Umbilical cord (tissue), 2 donors: ENCODE measurements around the gene CDK6. TPM values are rescaled to one million over a fixed set of nuclear protein-coding genes. Genes with fewer than 3 reads are reported as not detected.

Experiments used
- DNase-seq: peaks from one replicate; pipeline ENCODE4 v3.0.0-alpha.2; 2015; ENCODE audit warnings: low spot score
- total RNA-seq: library from RNA; depleted of rRNA; stranded (reverse); fragments of >200 nt; gene quantifications from one replicate; pipeline ENCODE4 v1.2.3, GENCODE V29; 2014; ENCODE audit warnings: low replicate concordance; ENCODE audit not compliant: insufficient read depth

The CDK6 gene
- total RNA-seq, 1 donor from 2014 or later, result 118 TPM

DNA sequence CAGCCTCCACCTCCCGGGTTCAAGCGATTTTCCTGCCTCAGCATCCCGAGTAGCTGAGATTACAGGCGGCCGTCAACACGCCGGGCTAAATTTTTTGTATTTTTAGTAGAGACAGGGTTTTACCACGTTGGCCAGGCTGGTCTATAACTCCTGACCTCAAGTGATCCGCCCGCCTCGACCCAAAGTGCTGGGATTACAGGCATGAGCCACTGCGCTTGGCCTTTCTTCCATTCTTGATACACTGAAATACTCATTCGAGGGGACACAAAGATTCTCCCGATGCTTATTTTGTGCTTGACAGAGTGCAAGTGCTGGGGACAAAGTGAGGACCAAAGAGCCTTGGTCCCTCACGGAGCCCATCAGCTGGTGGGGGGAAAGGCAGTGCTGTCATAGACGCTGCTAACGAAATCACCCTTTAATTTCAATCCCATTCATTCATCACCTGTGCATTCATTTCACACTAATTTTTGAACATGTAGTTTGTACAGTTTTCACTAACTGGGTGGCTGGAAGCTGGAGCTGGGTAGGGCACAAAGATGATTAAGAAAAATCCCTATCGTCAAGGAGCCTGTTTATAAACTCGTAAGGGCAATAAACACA is 245.6 kb downstream of the CDK6 start:
- no peak for DNase-seq

DNA sequence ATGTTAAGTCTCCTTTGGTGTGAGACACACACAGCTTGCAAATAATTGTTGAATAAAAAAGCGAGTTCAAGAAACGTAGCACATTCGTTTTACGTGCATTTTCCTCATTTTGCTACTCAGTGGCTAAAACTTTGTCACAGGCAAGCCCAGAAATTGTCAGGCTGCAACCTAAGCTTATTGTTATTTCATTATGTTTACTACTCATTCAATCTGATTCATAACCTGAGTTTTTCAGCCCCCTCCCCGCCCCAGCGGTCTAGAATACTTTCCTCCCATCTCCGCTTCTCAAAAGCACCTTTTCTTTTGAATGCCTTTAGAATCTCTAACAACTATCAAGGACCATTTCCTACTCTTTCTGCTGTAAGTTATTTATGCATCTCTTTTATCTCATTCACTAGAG is 247.3 kb downstream of the CDK6 start:
- no peak for DNase-seq

DNA sequence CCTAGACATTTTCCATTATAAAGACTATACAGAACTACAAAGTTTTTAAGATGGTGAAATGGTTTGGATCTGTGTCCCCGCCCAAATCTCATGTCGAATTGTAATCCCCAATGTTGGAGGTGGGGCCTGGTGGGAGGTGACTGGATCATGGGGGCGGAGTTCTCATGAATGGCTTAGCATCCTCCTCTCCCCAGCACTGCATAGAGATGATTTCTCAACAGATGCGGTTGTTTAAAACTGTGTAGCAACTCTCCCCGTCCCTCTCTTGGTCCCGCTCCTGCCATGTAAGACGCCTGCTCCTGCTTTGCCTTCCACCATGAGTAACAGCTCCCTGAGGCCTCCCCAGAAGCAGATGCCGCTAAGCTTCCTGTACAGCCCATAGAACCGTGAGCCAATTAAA is 247.8 kb downstream of the CDK6 start:
- no peak for DNase-seq

DNA sequence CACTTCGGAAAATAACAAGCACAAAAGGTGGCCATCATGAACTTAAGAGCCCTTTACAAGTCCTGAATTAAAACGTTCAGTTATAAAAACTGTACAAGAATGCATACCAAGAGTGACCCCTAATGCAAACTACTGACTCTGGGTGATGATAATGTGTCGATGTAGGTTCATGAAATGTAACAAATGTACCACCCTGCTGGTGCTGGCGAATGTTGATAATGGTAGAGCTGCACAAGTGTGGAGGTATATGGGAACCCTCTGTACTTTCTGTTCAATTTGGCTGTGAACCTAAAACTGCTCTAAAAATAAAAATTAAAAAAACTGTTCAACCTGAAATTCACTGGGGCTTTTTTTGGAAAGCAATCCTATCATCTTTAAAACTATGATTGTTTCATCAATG is 249.5 kb downstream of the CDK6 start:
- DNase-seq, result no peak

DNA sequence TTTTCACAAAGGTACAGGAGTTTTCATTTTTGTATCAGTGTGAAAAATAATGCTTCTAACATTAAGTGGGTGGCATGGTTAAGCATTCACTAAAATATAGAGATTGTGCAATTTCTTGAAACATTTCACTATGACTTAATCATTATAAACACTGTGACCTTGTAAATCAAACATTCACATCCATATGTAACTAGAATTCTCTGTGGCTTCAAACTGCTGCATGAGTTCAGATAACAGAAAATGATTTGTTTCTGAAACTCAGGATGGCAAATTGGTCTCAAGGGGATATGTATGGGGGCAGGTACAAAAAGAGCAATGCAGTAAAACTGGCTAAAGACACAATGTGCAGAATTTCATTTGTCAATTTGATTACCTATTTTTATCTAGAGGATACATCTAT is 250.0 kb downstream of the CDK6 start:
- no peak for DNase-seq

DNA sequence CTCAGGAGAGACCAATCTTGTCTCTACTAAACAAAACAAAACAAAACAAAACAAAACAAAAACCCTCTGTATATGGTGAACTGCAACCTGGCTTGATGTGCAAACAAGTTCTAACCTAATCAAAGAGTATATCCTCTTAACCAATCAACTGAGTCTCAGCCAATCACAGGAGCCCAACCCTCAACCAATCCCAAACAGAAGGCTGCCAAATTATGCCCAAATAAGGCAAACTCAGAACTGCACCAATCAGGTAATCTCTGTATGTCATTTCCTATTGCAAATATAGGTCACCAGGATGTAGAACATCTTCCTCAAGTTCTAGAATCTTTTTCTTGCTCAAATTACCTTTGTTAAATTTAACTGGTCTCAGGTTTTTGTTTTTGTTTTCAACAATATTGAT is 251.4 kb downstream of the CDK6 start:
- DNase-seq, result no peak

DNA sequence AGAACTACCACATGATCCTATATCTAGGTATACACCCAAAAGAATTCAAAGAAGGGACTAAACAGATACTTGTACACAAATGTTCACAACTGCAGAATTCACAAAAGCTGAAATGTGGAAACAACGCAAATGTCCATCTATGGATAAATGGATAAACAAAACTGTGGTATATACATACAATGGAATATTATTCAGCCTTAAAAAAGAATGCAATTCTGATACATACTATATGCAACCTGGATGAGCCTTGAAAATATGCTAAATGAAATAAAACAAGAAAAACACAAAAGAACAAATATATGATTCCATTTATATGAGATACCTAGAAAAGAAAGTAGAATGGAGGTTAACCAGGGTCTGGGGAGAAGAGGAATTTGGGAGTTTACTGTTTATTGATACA is 253.4 kb downstream of the CDK6 start:
- DNase-seq, result no peak

DNA sequence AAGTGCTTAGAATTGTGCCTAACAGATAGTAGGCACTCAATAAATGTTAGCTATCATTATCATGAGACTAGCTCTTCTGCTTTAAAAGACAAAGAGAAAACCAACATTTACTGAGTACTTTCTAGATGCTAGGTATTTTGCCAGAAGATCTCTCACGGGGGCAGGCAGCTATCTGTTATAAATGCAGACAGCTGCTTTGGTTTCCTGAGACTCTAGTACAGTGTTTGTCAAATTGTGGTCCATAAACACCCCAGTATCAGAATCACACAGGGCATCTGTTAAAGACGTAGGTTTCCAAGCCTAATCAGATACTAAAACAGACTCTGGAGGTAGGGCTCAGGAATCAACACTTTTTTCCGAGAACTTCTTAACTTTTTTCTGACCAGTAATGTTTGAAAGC is 260.1 kb downstream of the CDK6 start:
- DNase-seq, result no peak

DNA sequence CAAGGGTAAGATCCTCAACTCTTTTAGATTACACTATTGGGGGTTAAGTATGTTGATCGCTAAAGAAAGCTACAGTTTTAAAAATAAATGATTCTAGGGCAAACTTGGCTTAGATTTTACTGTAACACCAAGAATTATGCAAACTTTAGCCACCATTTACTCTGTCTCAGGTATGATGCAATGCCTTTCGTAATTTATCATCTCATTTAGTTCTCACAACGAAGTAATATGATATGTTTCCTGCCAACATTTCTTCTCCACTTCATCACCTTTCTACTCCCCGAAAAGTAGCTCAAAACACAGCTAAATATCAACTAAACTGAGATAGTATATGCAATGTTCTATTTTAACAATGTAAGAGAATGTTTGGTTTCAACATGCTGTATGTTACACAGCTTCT is 267.2 kb downstream of the CDK6 start:
- no peak for DNase-seq

DNA sequence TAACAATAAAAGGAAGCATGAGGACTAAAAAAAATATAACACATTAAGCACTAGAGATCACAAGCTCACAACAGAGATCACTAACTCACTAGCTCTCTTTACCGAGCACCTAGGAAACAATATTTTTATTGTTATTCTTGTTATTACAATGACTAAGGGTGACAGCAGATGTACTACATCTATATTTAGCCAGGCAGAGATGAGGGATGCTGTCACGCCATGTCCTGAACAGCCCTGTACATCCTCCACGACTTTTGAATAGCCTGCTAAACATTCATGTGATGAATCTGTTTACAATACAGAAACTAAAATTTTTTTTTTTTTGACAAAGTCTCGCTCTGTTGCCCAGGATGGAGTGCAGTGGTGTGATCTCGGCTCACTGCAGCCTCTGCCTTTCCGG is 268.9 kb downstream of the CDK6 start:
- DNase-seq, result no peak

DNA sequence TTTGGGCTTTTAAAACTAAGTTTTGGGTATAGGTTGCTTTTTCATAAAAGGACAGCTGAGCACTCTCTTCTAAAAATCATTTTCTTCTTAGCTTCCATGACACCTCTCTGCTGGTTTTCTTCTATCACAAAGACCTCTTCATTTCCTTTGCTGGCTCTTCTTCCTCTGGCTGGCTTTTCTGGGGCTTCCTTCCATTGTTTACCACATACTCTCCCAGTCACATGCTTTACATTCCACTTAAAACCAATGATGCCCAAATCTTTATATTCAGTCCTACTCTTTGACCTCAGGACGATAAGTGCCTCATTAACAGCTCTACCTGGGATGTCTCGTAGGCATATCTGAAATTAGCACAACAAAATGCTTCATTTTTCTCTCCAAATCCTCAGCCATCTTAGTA is 273.0 kb downstream of the CDK6 start:
- DNase-seq, result no peak

DNA sequence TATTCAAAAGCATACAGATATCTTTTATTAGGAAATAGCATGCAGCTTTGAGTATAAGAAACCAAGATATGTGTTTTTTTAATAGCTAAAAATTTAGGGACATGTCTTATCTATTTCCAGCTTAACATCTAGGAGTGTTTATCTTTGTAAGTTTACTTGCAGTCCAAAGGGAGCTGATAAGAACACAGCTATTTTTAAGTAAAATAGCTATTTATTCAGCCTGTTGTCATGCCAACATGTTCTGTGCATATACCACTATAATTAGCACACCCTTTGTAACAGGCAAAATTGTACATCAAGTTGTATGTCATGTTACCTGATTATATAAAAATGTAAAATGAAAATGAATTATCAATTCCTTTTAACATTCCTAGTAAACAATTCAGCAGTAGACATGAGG is 275.8 kb downstream of the CDK6 start:
- DNase-seq, result no peak

DNA sequence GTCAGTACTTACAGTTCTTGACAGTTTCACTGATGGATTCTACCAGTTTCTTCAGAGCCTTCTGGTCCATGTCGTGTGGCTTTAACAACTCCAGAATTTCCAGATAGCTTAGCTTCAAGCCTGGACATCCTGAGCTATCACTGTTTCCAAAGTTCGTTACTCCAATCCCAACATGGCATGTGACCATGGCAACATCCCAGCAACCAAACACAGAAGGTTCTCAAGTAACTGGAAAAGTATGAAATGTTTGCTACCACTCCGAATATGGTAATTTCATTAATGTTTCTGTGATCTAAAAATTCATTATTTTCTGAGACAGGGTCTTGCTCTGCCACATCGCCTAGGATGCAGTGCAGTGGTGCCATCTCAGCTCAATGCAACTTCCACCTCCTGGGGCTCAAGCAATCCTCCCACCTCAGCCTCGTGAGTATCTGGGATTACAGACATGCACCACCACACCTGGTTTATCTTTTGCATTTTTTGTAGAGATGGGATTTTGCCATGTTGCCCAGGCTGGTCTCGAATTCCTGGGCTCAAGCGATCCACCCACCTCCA is 278.5 kb downstream of the CDK6 start:
- DNase-seq, result no peak

DNA sequence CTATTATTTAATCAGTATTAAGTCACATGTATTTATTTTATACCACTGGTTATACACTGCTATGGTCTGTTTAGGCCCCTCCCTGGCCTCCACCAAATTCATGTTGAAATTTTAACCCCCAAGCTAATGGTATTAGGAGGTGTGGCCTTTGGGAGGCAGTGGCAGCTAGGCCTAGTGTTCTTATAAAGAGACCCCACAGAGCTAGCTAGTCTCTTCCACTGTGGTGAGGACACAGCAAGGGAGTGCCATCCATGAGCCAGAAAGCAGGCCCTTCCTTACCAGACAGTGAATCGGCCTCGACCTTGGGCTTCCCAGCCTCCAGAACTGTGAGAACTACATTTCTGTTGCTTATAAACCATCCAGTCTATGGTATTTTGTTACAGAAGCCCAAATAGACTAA is 279.1 kb downstream of the CDK6 start:
- DNase-seq, result no peak

Other genes starting within 250 kb of the CDK6 start
- 26.7 TPM for gene FAM133B, start 246.2 kb downstream of the CDK6 start, total RNA-seq